OCI-LY7 (cell line): ENCODE results near the gene JMJD4.

Experiments used
- EZH2phosphoT487 ChIP-seq: fragments of 200-600 bp; sonication (generic); IDR thresholded peaks from 2 replicates; pipeline ENCODE4 v1.6.1; 2018; ENCODE audit warnings: low read depth, borderline replicate concordance, mild to moderate bottlenecking, mixed run types, antibody characterized with exemption, low read length, moderate library complexity, mixed read lengths
- TF ChIP-seq, protein P1 (sequence below): fragments of 200-600 bp; sonication (generic); conservative IDR thresholded peaks from 2 replicates; pipeline ENCODE4 v1.5.1; 2014; ENCODE audit warnings: mild to moderate bottlenecking, antibody characterized with exemption, low read length, moderate library complexity, mixed read lengths

GRCh38 chr1:227777156-227777555, 42.1 kb upstream of the JMJD4 start:
- TF ChIP-seq, protein P1, sequence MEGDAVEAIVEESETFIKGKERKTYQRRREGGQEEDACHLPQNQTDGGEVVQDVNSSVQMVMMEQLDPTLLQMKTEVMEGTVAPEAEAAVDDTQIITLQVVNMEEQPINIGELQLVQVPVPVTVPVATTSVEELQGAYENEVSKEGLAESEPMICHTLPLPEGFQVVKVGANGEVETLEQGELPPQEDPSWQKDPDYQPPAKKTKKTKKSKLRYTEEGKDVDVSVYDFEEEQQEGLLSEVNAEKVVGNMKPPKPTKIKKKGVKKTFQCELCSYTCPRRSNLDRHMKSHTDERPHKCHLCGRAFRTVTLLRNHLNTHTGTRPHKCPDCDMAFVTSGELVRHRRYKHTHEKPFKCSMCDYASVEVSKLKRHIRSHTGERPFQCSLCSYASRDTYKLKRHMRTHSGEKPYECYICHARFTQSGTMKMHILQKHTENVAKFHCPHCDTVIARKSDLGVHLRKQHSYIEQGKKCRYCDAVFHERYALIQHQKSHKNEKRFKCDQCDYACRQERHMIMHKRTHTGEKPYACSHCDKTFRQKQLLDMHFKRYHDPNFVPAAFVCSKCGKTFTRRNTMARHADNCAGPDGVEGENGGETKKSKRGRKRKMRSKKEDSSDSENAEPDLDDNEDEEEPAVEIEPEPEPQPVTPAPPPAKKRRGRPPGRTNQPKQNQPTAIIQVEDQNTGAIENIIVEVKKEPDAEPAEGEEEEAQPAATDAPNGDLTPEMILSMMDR: no peak
- TF ChIP-seq EZH2phosphoT487: no peak
